ENCODE measurements around the gene ESYT2. TPM values are rescaled to one million over a fixed set of nuclear protein-coding genes. Genes with fewer than 3 reads are reported as not detected.

ESYT2 gene
- total and polyA plus RNA-seq, 9 of the 15 experiments (the other 6 are each of a cell fraction or from before 2014, with no cell fraction given), result 5.8 to 86.9 (median 64.7) TPM

- TF ChIP-seq ZHX1 (conservative IDR thresholded peaks at IDR 0.05; ENCODE audit: low read length), result 0 out of 2 replicates have a peak, but pooled peaks have one; percentile 32
- TF ChIP-seq SMAD3 (CRISPR knock-in tag; conservative IDR thresholded peaks at IDR 0.05), result no peak
- peak; percentile 21; the same call in 1 of the 2 replicates for TF ChIP-seq E2F3 (CRISPR knock-in tag; IDR thresholded peaks at IDR 0.05)
- TF ChIP-seq EP300 (IDR thresholded peaks at IDR 0.05; ENCODE audit: low read length), result peak; percentile 40; the same call in 1 of the 2 replicates
- 0 out of 2 replicates have a peak, but pooled peaks have one; percentile 38 for TF ChIP-seq FOXP1 (CRISPR knock-in tag; IDR thresholded peaks at IDR 0.05)
- 0 out of 2 replicates have a peak, but pooled peaks have one; percentile 71 for TF ChIP-seq NR4A1 (CRISPR knock-in tag; IDR thresholded peaks at IDR 0.05)
- no peak for TF ChIP-seq NR4A1 (tag; IDR thresholded peaks at IDR 0.05)
- no peak for TF ChIP-seq ZNF134 (CRISPR knock-in tag; conservative IDR thresholded peaks at IDR 0.05)
- no peak for TF ChIP-seq ZNF512 (tag; IDR thresholded peaks at IDR 0.05)
- peak in 1 of 3 experiments; percentile 29; a peak in 2 of 6 replicates for TF ChIP-seq CTCF (IDR thresholded peaks at IDR 0.05 in 2 of 3, conservative IDR thresholded peaks at IDR 0.05 in 1 of 3; ENCODE audit: insufficient read depth in 2 of 3, low read depth in 1 of 3, low read length in 3 of 3)
- peak in 1 of 2 experiments; percentile 24; a peak in 1 of 4 replicates for TF ChIP-seq RAD21 (CRISPR knock-in tag; conservative IDR thresholded peaks at IDR 0.05 in 1 of 2, IDR thresholded peaks at IDR 0.05 in 1 of 2)
- peak; percentile 27; the same call in 1 of the 2 replicates for TF ChIP-seq OTX1 (CRISPR knock-in tag; IDR thresholded peaks at IDR 0.05)
- 0 out of 2 replicates have a peak, but pooled peaks have one; percentile 49 for TF ChIP-seq HLTF (IDR thresholded peaks at IDR 0.05)
- TF ChIP-seq ATF6 (CRISPR knock-in tag; IDR thresholded peaks at IDR 0.05), result peak; percentile 85; the same call in 1 of the 2 replicates
- peak; percentile 46; the same call in 1 of the 2 replicates for TF ChIP-seq LEF1 (IDR thresholded peaks at IDR 0.05)
- TF ChIP-seq JUND (IDR thresholded peaks at IDR 0.05; ENCODE audit: borderline replicate concordance, low read depth, low read length), result peak; percentile 79
- TF ChIP-seq JUND (tag; IDR thresholded peaks at IDR 0.05; ENCODE audit: borderline replicate concordance, low read depth, low read length), result peak; percentile 54; the same call in 2 of the 3 replicates
- TF ChIP-seq NR2C2 (CRISPR knock-in tag; IDR thresholded peaks at IDR 0.05), result peak; percentile 34; the same call in 1 of the 2 replicates
- peak; percentile 82; the same call in 1 of the 2 replicates for TF ChIP-seq NR2C2 (tag; IDR thresholded peaks at IDR 0.05)
Measured at GRCh38 chr7:158818325-158819213, 10.7 kb downstream of the ESYT2 start (continued).

Data from K562 (cell line).